Measurements from ENCODE around the gene KIF26B. TPM values are rescaled to one million over a fixed set of nuclear protein-coding genes. Genes with fewer than 3 reads are reported as not detected.

Gene KIF26B
- total RNA-seq, 4 donors from 2014 or later = 0.20 to 0.79 (median 0.41) TPM; not detected in 1

GRCh38 chr1:245715291-245715701, 560.5 kb downstream of the KIF26B start:
- TF ChIP-seq EP300 (IDR thresholded peaks at IDR 0.05; ENCODE audit: low read depth) (no peak), CTCF (IDR thresholded peaks at IDR 0.05) (no peak), POLR2A (IDR thresholded peaks at IDR 0.05) (no peak), POLR2AphosphoS5 (IDR thresholded peaks at IDR 0.05) (no peak)
- H3K9me3 ChIP-seq = no peaks in the 10 kb centered on the region
- no peak overlapping the region for H3K27ac ChIP-seq
- no peaks in the 10 kb centered on the region for H3K27me3 ChIP-seq
- H3K4me3 ChIP-seq = no peak overlapping the region
- in situ Hi-C loops (cut with MboI; ENCODE audit: low pct_ligation_motif_present in 1 of 4, low pct_unique_long_range_greater_than_20kb in 1 of 4, low sequenced_read_pairs in 3 of 4) (no loop called here), intact Hi-C loops (cut with DNase I; ENCODE audit: low total_unique reads) (no loop called here)
- no peaks in the 10 kb centered on the region for H3K4me1 ChIP-seq
- 41 to 60% methylated on average over 3 to 9 of the region's 9 CpGs for WGBS, 2 donors (ENCODE audit: low coverage in 1 of 2)
- H3K36me3 ChIP-seq = no peaks in the 10 kb centered on the region
- no peak for DNase-seq

GRCh38 chr1:245715970-245716369, 561.2 kb downstream of the KIF26B start:
- H3K4me1 ChIP-seq = no peaks in the 10 kb centered on the region
- TF ChIP-seq POLR2A (IDR thresholded peaks at IDR 0.05) (no peak), POLR2AphosphoS5 (IDR thresholded peaks at IDR 0.05) (no peak), CTCF (IDR thresholded peaks at IDR 0.05) (no peak), EP300 (IDR thresholded peaks at IDR 0.05; ENCODE audit: low read depth) (no peak)

GRCh38 chr1:245716561-245716960, 561.8 kb downstream of the KIF26B start:
- Histone ChIP-seq H3K4me1 (no peaks in the 10 kb centered on the region), H3K4me3 (no peak overlapping the region), H3K9me3 (no peaks in the 10 kb centered on the region), H3K36me3 (no peaks in the 10 kb centered on the region), H3K27me3 (no peaks in the 10 kb centered on the region), H3K27ac (no peak overlapping the region)
- DNase-seq = no peak
- in situ Hi-C loops (cut with MboI; ENCODE audit: low pct_ligation_motif_present in 1 of 4, low pct_unique_long_range_greater_than_20kb in 1 of 4, low sequenced_read_pairs in 3 of 4) (no loop called here), intact Hi-C loops (cut with DNase I; ENCODE audit: low total_unique reads) (no loop called here)
- no peak for TF ChIP-seq CTCF (IDR thresholded peaks at IDR 0.05)
- TF ChIP-seq EP300 (IDR thresholded peaks at IDR 0.05; ENCODE audit: low read depth) = no peak
- TF ChIP-seq POLR2A (IDR thresholded peaks at IDR 0.05) = no peak
- no peak for TF ChIP-seq POLR2AphosphoS5 (IDR thresholded peaks at IDR 0.05)
- WGBS, 2 donors (ENCODE audit: low coverage in 1 of 2) = 80 to 95% methylated on average over 2 to 3 of the region's 3 CpGs

More at GRCh38 chr1:245715970-245716369, 561.2 kb downstream of the KIF26B start:
- H3K27me3 ChIP-seq = no peaks in the 10 kb centered on the region
- 38% methylated on average over 1 of the region's 1 CpG; no CpG with 5 or more reads in 1 of the 2 donors for WGBS, 2 donors (ENCODE audit: low coverage in 1 of 2)
- H3K4me3 ChIP-seq = no peak overlapping the region
- no peaks in the 10 kb centered on the region for H3K36me3 ChIP-seq
- intact Hi-C loops (cut with DNase I; ENCODE audit: low total_unique reads) = no loop called here
- no peaks in the 10 kb centered on the region for H3K9me3 ChIP-seq
- no peak overlapping the region for H3K27ac ChIP-seq
- DNase-seq = no peak
- in situ Hi-C loops (cut with MboI; ENCODE audit: low pct_ligation_motif_present in 1 of 4, low pct_unique_long_range_greater_than_20kb in 1 of 4, low sequenced_read_pairs in 3 of 4) = no loop called here

GRCh38 chr1:245717611-245718010, 562.8 kb downstream of the KIF26B start:
- Histone ChIP-seq H3K4me3 (no peak overlapping the region), H3K9me3 (no peaks in the 10 kb centered on the region), H3K36me3 (no peaks in the 10 kb centered on the region), H3K27ac (no peak overlapping the region), H3K4me1 (no peaks in the 10 kb centered on the region), H3K27me3 (no peaks in the 10 kb centered on the region)
- TF ChIP-seq EP300 (IDR thresholded peaks at IDR 0.05; ENCODE audit: low read depth) (no peak), POLR2AphosphoS5 (IDR thresholded peaks at IDR 0.05) (no peak), CTCF (IDR thresholded peaks at IDR 0.05) (no peak), POLR2A (IDR thresholded peaks at IDR 0.05) (no peak)
- DNase-seq = no peak
- intact Hi-C loops (cut with DNase I; ENCODE audit: low total_unique reads) = no loop called here
- in situ Hi-C loops (cut with MboI; ENCODE audit: low pct_ligation_motif_present in 1 of 4, low pct_unique_long_range_greater_than_20kb in 1 of 4, low sequenced_read_pairs in 3 of 4) = no loop called here
- 74 to 83% methylated on average over 2 to 3 of the region's 3 CpGs for WGBS, 2 donors (ENCODE audit: low coverage in 1 of 2)

Measured in transverse colon (tissue), 4 donors.